Measurements from ENCODE around the gene PPP2R5B.

The PPP2R5B gene

DNA sequence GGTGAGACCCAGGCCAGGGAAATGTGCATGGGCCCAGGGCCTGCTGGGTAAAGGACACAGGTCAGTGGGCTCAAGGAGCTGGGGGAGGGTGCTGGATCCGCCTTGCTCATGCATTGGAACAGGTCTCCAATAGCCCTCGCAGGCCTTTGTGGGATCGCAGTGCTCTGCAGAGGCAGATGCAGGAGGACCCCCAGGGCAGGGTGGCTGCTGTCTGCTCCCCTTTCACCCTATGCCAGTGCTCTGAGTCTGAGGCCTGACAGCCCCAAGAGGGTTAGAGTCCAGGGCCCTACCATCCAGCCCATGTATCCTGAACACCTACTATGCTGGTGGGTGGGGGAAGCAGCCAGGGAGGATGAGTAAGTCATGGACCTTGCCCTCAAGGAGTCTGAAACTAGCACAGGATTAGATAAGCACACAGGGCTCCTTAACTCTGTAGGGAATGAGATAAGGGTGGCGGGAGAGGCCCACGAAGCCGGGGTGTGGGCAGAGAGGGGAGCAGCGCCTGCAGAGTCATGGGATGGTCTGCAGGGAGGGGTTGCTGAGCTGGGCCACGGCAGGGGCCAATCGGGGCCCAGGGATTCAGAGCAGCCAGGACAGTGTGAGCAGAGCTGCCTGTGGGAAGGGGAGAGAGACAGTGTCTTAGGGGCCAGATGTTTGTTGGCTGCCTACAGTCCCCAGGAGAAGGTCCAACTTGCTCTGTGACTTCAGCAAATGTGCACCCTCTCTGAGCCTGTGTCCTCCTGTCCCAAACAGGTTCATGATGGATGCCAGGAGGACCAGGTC lies 35.6 kb upstream of the PPP2R5B start:
- DNase-seq (ENCODE audit: low spot score): no peak

DNA sequence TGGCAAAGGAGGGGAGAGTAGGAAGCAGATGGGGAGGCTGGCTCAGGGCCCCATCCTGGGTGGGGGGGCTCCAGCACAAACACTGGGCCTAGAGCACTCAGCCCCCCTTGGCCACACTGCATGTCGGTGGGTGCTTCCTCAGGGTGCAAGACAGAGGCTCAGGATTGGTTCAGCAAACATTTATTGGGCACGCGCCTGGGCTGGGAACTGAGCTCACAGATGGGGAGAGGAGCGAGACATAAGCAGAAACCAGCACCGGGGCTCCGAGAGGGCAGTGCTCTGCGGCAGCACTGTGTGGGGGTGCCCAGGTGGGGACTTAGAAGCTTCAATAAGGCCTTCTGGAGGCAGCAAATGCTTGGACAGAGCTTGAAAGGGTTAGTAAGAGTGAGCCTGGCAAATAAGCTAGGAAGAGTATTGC lies 34.0 kb upstream of the PPP2R5B start:
- DNase-seq (ENCODE audit: low spot score): no peak

DNA sequence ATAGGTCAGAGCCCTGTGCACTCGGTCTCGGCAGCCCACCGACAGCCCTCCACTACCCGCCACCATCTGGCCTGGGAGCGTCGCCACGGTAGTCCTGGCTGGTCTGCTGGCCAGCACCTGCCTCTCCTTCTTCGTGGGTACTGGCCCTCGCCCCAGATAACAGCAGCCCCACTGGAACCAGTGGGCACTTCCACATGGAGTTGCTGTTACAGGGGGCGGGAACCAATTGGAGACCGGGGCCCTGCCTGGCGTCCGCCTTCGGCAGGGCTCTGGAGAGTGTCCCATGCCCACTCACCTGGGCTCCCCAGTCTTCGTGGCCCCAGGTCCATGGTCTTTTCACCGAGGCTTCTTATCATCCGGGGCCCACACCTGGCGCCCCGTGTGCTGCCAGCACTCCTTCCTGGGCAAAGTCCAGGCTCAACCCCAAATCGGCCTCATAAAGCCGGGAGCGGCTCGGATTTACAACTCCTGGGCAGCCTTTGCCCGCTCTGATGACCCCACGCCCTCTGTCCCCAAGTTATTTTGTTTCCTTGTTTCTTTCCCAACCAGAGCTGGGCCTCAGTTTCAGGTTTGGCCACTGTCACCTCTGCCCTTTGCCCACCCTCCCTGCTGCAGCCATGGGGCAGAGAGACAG lies 33.2 kb upstream of the PPP2R5B start:
- DNase-seq (ENCODE audit: low spot score): no peak

DNA sequence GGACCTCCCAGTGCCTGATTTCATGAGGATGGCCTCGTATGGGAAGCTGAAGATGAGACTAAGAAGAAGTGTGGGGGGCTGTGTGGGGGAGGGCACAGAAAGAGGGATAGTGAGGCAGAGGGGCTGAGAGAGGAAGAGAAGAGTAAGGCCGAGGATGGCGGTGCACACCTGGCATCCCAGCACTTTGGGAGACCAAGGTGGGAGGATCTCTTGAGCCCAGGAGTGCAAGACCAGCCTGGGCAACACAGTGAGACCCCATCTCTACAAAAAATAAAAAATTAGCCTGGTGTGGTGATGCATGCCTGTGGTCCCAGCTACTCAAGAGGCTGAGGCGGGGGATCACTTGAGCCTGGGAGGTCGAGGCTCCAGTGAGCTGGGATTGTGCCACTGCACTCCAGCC lies 32.6 kb upstream of the PPP2R5B start:
- DNase-seq (ENCODE audit: low spot score): no peak

DNA sequence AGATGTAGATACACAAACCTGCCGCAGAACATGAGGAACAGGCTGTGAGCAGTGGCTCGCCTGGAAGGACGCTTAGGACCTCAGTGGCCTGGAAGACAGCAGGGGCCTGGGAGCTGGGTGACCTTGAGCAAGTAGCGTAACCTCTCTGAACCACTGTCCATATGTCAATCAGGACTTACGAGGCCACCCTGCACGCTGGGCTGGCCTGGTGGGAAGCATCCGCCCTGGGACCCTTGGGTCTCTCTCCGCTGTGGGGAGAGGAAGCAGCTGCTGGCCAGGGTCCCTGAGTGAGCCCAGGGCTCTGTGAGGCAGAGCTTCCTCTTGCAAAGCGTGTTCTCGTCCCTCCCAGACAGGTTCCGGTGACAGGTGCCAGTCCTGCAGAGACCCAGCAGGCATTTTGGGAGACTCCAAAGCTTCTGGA lies 32.1 kb upstream of the PPP2R5B start:
- no peak for DNase-seq (ENCODE audit: low spot score)

DNA sequence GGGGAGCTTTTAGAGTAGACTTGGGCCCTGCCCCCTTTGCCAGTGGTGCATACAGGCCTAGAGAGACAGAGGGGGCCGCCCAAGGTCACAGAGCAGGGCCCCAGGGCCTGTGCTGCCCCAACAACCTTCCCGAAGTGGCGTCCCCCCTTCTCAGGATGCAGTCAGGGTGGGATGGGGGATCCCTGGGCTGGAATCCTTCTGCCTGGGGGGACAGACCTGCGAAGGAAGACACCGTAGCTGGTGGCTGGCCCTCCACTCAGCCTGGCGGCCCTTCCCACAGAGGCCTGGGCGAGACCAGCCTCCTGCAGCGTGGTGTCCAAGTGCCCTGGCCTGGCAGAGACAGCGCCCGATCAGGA lies 31.7 kb upstream of the PPP2R5B start:
- DNase-seq (ENCODE audit: low spot score): no peak

DNA sequence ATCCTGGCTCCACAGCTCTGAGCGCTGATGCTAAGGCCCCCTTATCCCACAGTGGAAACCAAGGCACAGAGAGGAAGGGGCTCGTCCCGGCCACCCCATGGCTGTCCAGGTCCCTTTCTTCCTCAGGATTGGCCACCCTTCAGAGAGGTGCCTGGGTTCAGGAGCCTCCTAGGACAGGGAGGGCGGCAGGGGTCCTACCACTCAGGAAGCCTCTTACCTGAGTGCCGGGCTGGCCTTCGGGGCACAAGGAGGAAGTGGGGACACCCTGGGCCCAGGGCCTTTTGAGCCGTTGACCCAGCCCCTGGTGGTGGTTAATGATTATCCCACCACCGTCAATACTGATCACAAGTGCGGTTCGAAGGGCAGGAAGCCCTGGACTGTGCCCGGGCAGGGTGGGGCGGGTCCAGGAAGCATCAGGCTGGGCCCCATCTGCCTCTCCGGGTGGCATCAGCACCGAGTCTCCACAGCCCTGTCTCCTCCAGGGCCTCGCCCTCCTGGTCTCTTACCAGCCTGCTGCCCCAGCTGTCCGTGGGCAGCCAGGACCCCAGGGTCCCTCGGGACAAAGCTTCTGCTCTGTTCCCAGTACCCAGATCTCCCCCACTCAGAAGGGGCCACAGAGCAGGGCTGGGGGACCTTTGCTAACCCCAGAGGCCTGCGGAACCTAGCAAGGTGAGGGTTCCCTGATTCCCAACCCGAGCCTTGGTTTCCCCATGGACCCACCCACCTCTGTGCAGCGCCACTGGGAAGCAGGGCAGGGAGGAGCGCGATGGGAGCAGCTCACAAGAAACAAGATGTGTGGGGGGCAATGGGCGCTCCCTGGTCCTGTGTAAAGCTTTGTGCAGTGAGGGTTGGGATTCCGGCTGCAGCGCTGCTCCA lies 31.1 kb upstream of the PPP2R5B start:
- no peak for DNase-seq (ENCODE audit: low spot score)

DNA sequence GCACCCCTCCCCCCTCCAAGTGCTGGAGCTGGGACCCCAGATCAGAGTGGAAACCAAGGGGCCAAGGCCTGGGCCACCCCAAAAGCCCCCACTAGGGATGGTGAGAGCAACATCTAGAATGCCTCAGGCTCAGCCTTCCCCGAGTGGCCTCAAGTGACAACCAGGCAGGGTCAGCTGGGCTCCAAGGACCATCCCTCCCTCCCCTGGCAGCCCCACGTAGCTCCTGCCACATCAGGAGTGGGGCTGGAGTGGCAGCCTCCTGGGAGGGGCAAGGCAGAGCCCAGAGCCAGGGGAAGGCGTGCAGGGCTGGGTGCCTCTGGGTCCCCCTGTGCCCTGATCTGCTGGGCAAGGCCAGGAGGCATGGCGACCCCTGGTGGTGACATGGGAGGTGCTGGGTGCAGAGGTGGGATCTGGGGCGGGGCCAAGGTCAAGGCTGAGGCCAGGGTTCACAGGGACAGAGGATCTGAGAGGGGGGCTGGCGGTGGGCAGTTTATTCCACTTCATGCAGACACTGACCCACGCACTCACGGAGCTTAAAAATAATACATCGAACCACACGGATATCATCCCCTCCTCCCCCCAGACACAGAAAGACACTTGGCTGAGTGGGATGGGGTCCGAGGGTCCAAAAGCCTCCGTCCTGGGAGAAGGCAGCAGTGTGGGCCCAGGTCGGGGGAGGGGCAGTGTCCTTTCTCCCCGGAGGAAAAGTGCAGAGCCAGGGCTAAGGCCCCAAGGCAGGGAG lies 30.2 kb upstream of the PPP2R5B start:
- peak; percentile 89 for DNase-seq (ENCODE audit: low spot score)

DNA sequence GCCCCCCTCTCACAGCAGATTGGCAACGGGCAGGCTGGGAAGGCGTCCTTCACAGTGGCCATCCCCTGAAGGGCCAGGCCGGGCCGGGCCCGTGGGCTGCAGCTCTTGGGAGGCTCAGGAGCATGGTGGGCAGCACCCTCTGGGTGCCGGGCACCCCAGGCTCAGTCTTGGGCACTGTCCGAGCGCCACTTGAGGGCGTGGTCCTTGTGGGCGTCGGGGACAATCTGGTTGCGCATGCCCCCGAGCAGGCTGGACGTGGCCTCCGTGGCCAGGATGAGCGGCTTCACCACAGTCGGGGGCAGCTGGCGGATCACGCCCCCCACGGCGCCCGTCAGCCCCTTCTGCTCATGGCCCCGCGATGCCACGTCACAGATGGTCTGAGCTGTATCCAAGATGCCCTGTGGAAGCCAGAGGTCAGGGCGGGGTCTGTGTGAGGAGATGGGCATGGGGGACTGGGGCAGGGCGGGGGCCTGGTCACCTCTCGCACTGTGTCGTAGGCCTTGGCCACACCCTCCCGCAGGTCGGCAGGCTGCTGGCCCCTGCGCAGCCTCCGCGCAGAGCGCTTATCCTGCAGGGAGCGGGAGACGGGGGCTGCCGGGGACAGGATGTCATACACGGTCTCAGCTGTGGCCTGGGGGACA lies 29.6 kb upstream of the PPP2R5B start:
- DNase-seq (ENCODE audit: low spot score): no peak

DNA sequence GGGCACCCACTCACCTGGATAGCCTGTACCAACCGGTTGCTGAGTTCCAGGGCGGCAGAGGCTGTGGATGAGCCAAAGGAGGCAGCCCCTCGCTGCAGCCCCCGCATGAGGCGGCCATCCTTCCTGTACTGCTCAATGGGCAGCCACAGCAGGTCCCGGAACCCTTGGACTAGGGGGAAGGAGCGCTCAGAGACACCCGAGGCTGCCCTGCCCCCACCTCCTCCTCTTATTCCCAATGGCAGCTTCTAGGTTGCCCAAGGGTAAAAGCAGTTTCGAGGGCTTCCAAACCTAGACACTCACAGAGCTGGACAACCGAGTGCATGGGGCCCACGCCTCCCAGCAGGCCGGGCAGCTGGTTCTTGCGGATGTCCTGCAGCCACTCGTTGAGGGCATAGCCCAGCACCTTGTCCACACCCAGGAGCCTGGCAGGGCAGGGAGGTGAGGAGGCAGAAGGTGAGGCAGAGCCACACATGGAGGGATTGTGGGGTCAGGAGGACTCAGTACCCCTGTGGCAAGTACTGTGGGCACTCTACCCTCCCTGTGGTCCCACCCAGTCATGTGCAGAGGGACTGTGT lies 28.0 kb upstream of the PPP2R5B start:
- DNase-seq (ENCODE audit: low spot score): no peak

DNA sequence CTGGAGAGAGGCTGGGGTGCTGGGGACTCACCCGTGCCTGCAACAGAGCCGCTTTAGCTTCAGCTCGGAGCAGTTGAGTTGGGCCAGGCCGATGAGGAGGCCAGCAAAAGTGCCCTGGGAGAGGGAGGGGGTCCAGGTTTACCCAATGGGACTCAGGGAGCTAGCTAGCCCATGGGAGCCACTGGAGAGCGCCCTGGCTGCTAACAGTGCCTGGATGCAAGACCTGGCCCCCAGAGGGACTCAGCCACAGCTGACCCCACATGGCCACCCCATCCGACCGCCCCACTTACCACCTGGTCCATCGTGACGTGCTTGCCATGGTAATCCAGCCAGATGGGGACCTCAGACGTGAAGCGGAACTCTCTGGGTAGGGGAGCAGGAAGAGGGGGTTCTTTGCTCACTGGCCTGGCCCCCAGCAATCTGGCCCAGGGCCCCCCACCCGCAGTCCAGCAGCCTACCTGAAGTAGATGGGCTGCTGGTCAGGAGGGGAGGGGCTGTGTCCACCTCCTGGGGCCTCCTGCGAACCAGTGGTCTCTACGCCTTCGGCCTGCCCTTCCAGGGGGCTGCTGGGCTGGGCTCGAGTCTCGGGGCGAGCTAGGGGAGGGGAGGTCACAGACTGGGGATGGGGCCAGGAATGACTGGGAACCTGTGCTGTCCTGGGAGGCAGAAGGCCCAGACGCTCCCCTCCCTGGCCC lies 27.0 kb upstream of the PPP2R5B start:
- DNase-seq (ENCODE audit: low spot score): no peak

DNA sequence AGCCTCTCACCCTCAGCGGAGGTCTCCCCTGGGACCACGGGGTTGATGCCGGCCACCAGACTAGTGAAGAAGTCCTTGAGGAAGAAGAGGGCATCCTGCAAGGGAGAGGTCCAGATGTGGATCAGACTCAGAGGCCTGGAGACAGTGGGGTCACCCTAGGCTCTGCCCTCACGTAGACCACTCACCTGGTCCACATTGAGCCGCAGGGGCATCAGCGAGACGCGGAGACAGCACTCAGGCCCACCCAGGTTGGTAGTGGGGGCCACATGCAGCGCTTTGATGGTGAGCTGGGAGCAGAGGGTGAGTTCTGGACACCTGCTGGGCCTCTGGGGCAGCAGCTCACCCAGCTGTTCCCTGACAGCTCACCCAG lies 26.4 kb upstream of the PPP2R5B start:
- DNase-seq (ENCODE audit: low spot score): no peak

DNA sequence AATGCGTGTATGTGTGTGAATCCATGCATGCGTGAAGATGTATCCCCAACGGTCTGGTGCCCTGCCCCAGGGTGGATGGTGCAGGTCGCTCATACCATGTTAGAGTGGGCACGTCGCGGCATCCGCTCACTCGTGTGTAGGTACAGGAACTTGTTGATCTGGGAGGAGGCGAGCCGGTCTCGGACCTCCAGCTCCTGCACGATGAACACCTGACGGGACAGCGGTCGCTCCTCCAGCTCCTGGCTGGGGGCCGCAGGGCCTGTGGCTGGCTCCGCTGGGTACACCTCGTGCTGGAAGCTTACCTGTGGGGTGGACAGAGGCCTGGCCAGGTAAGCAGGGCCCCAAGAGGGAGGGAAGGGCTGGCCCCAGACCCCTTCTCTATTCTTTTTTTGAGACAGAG lies 25.9 kb upstream of the PPP2R5B start:
- DNase-seq (ENCODE audit: low spot score): no peak

DNA sequence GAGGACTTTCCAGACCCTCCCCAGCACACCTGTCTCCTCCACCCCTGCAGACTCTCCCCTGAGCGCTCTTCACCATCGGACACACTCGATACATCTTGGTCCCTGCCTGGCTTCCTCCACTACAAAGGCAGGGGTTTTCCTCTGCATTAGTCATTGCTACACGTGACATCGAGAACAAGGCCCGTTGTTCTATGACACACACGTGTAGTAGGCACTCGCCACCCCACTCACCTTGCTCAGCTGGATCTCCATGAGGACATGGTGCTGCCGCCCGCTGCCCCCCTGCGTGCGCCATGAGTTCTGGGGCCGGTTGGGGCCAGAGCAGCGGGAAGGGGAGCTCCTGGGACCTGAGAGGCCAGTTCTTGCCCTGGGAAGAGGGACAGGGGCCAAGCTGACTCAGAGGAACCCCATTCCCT lies 24.2 kb upstream of the PPP2R5B start:
- DNase-seq (ENCODE audit: low spot score): peak; percentile 76

DNA sequence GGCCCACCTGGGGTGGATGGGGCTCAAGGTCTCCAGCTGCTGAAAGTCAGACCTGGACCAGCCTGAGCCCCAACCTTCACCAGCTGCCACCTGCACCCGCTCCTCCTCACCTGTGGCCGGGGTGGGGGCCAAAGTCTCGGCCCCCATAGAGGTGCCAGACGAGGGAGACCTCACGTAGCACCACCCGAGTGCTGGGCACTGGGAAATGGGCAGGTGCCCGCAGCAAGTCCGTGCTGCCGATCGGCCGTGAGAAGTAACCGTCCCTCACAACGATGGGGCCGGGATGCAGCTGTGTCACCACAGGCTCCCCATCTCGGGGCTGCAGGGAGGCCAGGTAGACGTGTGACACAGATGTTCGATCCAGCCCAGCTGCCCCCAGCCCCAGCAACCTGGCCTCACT lies 23.7 kb upstream of the PPP2R5B start:
- DNase-seq (ENCODE audit: low spot score): no peak

DNA sequence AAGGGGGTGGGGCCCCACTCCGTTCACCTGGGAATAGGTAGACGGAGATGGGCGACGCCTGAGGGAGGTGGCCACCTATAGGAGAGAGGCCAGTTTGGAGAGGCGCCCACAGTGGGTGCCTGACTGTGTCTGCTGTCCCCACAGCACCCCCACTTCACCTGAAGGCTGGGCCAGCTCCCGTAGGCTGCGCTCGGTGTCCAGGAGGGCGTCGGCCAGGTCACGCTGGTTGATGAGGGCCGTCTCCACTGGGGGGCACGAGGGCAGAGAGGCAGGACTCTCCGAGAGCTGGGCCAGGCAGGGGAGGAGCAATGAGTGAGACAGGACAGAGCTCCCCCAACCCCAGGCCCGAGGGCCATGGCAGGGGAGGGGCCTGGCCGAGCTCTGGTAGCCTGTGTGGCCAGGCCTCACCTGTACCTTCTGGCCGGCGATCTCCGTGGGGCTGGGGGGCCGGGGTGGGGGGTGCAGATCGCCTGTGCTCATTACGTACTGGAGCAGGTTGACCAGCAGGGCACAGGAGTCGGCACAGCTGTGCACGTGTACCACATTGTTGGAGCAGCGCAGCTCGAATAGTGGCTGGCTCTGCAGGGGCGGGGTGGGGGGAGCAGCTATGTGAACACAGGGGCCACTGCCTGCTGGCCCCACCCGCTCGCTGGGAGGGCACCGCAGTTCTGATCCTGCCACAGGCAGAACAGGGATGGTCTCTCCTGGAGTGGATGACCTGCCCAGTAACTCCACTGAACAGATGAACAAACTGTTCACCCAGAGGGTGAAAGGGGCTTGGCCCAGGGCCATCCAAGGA lies 22.2 kb upstream of the PPP2R5B start:
- no peak for DNase-seq (ENCODE audit: low spot score)

DNA sequence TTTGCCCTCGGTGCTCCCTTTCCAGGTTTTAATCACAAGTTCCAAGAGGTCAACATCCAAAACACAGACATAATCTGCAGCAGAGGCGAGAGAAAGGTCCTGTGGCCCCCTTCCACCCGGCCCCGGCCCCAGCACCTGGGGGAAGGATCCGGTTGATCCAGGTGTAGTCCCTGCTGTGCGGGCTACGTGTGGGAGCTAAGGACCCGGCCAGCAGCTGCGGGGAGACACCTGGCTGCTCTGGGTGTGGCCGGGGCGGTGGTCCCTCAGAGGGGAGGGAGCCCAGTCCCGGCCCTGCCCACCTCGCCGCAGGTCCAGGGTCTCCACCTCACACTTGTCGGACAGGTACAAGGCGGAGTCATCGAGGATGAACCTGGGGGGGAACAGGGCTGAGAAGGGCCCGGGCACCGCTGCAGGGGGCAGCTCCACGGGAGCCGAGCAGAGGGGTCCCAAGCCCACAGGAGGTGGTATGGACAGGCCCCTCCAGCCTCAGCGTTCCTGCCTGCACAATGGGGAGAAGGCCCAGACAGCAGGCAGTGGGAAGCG lies 21.1 kb upstream of the PPP2R5B start:
- DNase-seq (ENCODE audit: low spot score): no peak

DNA sequence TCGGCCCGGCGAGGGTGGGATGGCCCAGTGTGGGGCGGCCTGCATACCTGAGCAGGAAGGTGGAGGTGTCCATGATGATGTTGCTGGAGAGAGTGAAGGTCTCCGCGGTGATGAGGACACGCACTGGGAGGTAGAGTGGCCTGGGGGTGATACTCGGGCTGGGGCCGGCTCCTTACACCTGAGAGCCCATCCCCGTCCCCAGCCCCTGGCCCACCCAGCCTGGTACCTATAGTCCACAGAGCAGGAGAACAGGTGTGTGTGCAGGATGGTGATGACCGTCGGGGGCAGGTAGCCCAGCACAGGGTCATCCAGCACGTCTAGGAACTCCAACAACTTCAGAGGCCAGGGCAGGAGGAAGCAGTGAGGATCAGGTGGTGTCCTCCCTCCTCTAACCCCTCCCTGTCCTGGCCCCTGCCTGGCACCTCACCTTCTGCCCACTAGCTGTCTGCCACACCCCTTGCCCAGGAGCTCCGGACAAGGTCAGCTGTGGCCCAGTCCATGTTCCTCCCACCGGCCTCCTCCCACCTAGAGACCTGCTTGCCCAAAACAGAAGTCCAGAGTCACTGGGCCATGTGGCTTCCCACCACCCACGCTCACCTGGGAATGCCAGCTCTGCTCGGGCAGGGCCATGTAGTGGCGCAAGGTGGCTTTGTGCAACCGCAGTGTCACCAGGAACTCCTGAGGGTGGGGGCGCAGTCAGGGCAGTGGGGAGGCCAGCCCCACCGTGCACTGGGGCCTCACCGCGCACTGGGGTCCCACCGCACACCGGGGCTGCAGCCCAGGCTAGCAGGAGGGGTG lies 18.8 kb upstream of the PPP2R5B start:
- DNase-seq (ENCODE audit: low spot score): no peak

DNA sequence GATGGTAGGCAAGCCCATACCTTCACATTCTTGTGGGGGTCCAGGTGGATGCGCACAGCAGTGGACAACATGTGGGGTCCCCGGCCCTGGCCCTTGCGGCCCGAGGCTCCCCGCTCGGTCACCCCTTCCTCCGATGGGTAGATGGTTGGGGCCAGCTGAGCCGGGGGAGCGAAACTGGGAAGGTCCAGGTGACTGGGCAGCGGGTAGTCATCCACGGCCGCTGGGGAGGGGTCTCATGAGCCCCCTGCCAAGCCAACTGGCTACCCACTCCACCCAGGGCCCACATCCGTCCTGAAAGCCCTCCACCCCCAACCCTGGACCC lies 18.2 kb upstream of the PPP2R5B start:
- no peak for DNase-seq (ENCODE audit: low spot score)

Data from CD4-positive, alpha-beta T cell treated with Interleukin-6 at 100 ng/mL for 8 hours (primary cell).